Right lobe of liver (tissue), 4 donors: ENCODE results near the gene MAJIN.

Source experiments
- POLR2A ChIP-seq: fragments of 450-650 bp; IDR thresholded peaks from one replicate; pipeline ENCODE4 v1.6.1; 2017; ENCODE audit warnings: antibody characterized with exemption, mild to moderate bottlenecking
- TF ChIP-seq, protein P1 (sequence below), 4 donors: fragments of 200-600 bp in 3 of 4; fragments of 450-650 bp in 1 of 4; IDR thresholded peaks; one replicate each; pipeline versions ENCODE4 v1.5.1 to v1.8.0; 2016 to 2022; ENCODE audit warnings: antibody characterized with exemption in 4 of 4, mild to moderate bottlenecking in 2 of 4
- donor health status: DM: no; HTN: no; CAD: no.
- donor health status: DM: no; HTN: no; CAD: no.
- donor health status: DM: no; HTN: yes; CAD: no.

DNA sequence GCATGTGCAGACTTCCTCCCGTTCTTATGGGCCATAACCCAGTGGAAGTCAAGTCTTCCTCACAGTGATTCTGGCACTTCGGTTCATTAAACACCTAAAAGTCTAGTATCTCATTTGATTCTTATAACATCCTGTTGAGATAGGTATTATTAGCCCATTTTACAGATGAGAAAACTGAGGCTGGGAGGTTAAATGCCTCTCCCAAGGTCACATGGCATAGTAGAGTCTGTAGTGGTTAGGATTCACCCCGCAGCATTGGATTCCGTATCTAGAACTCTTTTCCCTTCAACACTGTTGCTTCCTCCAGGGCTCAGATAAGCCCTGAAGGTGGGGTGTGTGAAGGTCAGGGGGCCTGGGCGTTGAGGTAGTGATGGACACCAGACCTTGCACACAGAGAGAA is 39.6 kb downstream of the MAJIN start:
- TF ChIP-seq, protein P1, sequence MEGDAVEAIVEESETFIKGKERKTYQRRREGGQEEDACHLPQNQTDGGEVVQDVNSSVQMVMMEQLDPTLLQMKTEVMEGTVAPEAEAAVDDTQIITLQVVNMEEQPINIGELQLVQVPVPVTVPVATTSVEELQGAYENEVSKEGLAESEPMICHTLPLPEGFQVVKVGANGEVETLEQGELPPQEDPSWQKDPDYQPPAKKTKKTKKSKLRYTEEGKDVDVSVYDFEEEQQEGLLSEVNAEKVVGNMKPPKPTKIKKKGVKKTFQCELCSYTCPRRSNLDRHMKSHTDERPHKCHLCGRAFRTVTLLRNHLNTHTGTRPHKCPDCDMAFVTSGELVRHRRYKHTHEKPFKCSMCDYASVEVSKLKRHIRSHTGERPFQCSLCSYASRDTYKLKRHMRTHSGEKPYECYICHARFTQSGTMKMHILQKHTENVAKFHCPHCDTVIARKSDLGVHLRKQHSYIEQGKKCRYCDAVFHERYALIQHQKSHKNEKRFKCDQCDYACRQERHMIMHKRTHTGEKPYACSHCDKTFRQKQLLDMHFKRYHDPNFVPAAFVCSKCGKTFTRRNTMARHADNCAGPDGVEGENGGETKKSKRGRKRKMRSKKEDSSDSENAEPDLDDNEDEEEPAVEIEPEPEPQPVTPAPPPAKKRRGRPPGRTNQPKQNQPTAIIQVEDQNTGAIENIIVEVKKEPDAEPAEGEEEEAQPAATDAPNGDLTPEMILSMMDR (IDR thresholded peaks at IDR 0.05) = no peak
- TF ChIP-seq POLR2A = no peak
